ENCODE results near the gene SORCS2. TPM values are rescaled to one million over a fixed set of nuclear protein-coding genes. Genes with fewer than 3 reads are reported as not detected.

The SORCS2 gene
- total and polyA plus RNA-seq, 2 of the 8 experiments (the other 6 are each of a cell fraction or from before 2014, with no cell fraction given): 0.36 to 1.8 TPM

DNA sequence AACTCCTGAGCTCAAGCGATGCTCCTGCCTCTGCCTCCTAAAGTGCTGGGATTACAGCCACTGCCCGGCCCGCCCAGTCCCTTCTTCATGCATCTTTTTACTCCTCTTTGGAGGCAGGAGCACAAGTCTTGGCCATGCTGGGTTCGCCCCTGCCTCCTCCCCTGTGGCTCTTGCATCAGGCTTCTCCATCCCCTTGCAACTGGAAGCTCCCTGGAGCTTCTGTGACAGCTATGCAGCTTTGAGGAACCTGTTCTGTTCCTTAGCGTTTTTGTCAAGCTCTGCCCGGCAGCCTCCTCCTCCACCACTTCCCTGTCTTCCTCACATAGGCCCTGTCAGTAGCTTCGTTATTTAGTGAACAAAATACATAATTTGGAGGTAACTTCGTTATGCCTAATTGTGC lies 168.5 kb downstream of the SORCS2 start (continued):
- TF ChIP-seq MAFK (IDR thresholded peaks at IDR 0.05; ENCODE audit: low read depth, low read length) (no peak), EGR1 (IDR thresholded peaks at IDR 0.05; ENCODE audit: borderline replicate concordance, low read depth, low read length) (no peak), CBX5 (IDR thresholded peaks at IDR 0.05; ENCODE audit: low read depth, low read length) (no peak), KDM4A (IDR thresholded peaks at IDR 0.05; ENCODE audit: low read depth, low read length, severe bottlenecking) (no peak)
- TF ChIP-seq, protein P1, sequence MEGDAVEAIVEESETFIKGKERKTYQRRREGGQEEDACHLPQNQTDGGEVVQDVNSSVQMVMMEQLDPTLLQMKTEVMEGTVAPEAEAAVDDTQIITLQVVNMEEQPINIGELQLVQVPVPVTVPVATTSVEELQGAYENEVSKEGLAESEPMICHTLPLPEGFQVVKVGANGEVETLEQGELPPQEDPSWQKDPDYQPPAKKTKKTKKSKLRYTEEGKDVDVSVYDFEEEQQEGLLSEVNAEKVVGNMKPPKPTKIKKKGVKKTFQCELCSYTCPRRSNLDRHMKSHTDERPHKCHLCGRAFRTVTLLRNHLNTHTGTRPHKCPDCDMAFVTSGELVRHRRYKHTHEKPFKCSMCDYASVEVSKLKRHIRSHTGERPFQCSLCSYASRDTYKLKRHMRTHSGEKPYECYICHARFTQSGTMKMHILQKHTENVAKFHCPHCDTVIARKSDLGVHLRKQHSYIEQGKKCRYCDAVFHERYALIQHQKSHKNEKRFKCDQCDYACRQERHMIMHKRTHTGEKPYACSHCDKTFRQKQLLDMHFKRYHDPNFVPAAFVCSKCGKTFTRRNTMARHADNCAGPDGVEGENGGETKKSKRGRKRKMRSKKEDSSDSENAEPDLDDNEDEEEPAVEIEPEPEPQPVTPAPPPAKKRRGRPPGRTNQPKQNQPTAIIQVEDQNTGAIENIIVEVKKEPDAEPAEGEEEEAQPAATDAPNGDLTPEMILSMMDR (IDR thresholded peaks at IDR 0.05; ENCODE audit: control extremely low read depth in 1 of 3, insufficient read depth in 1 of 3, low read depth in 1 of 3, low read length in 3 of 3): no peak
